Peyer's patch (tissue), 4 donors: ENCODE measurements around the gene FMN1. TPM values are rescaled to one million over a fixed set of nuclear protein-coding genes. Genes with fewer than 3 reads are reported as not detected.

Experiments used
- DNase-seq, 3 donors: peaks; one replicate each; pipeline ENCODE4 v3.0.0-alpha.2; 2017 to 2019
- H3K27ac ChIP-seq, 4 donors: fragments of 200-600 bp; sonication (generic); one replicate each; pipeline ENCODE4 v1.5.1; 2016 to 2019
- H3K27me3 ChIP-seq, 2 donors: fragments of 200-600 bp; sonication (generic); one replicate each; pipeline ENCODE4 v1.5.1; 2019
- H3K36me3 ChIP-seq, 3 donors: fragments of 200-600 bp; sonication (generic); one replicate each; pipeline ENCODE4 v1.5.1; 2016 to 2019
- H3K4me1 ChIP-seq, 4 donors: fragments of 200-600 bp; sonication (generic); one replicate each; pipeline ENCODE4 v1.5.1; 2016 to 2019
- H3K4me3 ChIP-seq, 4 donors: fragments of 200-600 bp; sonication (generic); 1 replicate in 3 of 4; 2 replicates in 1 of 4; pipeline ENCODE4 v1.5.1; 2016 to 2019; ENCODE audit warnings: mild to moderate bottlenecking in 1 of 4
- H3K9me3 ChIP-seq, 4 donors: fragments of 200-600 bp; sonication (generic); one replicate each; pipeline ENCODE4 v1.5.1; 2016 to 2019; ENCODE audit warnings: mild to moderate bottlenecking in 1 of 4
- POLR2A ChIP-seq, 2 donors: fragments of 450-650 bp; IDR thresholded peaks; one replicate each; pipeline ENCODE4 v1.5.1; 2017; ENCODE audit warnings: antibody characterized with exemption in 2 of 2, mild to moderate bottlenecking in 2 of 2, moderate library complexity in 2 of 2
- total RNA-seq, 4 donors: library from RNA; depleted of rRNA; stranded (reverse); fragments of >200 nt; gene quantifications; one replicate each; pipeline ENCODE4 v1.1.0, GENCODE V29; 2016
- TF ChIP-seq, protein P1 (sequence below), 6 experiments: fragments of 450-650 bp in 4 of 6; fragments of 200-600 bp in 2 of 6; sonication (generic) in 1 of 6; IDR thresholded peaks; one replicate each; pipeline ENCODE4 v1.5.1; 2017 to 2019; ENCODE audit warnings: antibody characterized with exemption in 6 of 6, mild to moderate bottlenecking in 3 of 6, moderate library complexity in 1 of 6

The FMN1 gene
- total RNA-seq, 4 donors from 2014 or later: 15.4 to 57.8 (median 29.1) TPM

GRCh38 chr15:32936283-32936918, 258.1 kb downstream of the FMN1 start:
- Histone ChIP-seq H3K4me3 (no peak overlapping the region), H3K36me3 (no peaks in the 10 kb centered on the region), H3K27me3 (no peaks in the 10 kb centered on the region), H3K27ac (no peak overlapping the region), H3K9me3 (no peaks in the 10 kb centered on the region), H3K4me1 (no peaks in the 10 kb centered on the region)
- TF ChIP-seq, protein P1, sequence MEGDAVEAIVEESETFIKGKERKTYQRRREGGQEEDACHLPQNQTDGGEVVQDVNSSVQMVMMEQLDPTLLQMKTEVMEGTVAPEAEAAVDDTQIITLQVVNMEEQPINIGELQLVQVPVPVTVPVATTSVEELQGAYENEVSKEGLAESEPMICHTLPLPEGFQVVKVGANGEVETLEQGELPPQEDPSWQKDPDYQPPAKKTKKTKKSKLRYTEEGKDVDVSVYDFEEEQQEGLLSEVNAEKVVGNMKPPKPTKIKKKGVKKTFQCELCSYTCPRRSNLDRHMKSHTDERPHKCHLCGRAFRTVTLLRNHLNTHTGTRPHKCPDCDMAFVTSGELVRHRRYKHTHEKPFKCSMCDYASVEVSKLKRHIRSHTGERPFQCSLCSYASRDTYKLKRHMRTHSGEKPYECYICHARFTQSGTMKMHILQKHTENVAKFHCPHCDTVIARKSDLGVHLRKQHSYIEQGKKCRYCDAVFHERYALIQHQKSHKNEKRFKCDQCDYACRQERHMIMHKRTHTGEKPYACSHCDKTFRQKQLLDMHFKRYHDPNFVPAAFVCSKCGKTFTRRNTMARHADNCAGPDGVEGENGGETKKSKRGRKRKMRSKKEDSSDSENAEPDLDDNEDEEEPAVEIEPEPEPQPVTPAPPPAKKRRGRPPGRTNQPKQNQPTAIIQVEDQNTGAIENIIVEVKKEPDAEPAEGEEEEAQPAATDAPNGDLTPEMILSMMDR (IDR thresholded peaks at IDR 0.05): peak in 5 of 6 experiments; percentile 31 to 47 (median 39)
- no peak for TF ChIP-seq POLR2A (IDR thresholded peaks at IDR 0.05)
- no peak for DNase-seq

DNA sequence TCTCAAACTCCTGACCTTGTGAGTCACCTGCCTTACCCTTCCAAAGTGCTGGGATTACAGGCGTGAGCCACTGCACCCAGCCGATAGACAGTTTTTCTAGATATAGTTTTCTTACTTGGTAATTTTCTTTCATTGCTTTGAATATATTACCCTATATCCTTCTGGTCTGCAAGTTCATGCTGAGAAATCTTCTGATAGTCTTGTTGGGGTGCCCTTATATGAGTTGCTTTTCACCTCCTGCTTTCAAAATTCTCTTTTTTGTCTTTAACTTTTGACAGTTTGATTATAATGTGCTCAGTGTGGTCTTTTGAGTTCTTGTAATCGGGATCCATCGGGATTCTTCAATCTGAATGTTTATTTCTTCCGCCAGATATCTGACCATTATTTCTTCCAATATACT, 259.4 kb downstream of the FMN1 start:
- no peaks in the 10 kb centered on the region for H3K9me3 ChIP-seq
- DNase-seq: no peak
- no peaks in the 10 kb centered on the region for H3K36me3 ChIP-seq
- no peak overlapping the region for H3K4me3 ChIP-seq
- no peaks in the 10 kb centered on the region for H3K4me1 ChIP-seq
- H3K27me3 ChIP-seq: no peaks in the 10 kb centered on the region
- TF ChIP-seq, protein P1 (IDR thresholded peaks at IDR 0.05): no peak
- TF ChIP-seq POLR2A (IDR thresholded peaks at IDR 0.05): no peak
- H3K27ac ChIP-seq: no peak overlapping the region

DNA sequence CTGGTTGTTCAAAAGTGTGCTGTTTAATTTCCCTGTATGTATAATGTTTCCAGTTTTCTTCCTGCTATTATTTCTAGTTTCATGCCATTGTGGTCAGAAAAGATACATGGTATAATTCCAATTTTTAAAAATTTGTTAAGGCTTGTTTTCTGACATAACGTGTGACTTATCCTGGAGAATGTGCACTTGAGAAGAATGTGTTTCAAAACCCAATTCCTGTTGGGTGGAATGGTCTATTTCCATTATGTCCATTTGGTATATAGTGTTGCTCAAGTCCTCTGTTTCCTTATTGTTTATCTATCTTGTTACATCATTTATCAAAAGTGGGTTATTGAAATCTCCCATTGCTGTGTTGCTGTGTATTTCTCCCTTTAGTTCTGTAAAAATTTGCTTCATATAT, 261.3 kb downstream of the FMN1 start:
- Histone ChIP-seq H3K27me3 (no peaks in the 10 kb centered on the region), H3K9me3 (no peaks in the 10 kb centered on the region), H3K36me3 (no peaks in the 10 kb centered on the region), H3K4me3 (no peak overlapping the region), H3K4me1 (no peaks in the 10 kb centered on the region), H3K27ac (no peak overlapping the region)
- DNase-seq: no peak
- no peak for TF ChIP-seq POLR2A (IDR thresholded peaks at IDR 0.05)
- TF ChIP-seq, protein P1 (IDR thresholded peaks at IDR 0.05): no peak

GRCh38 chr15:32928876-32929275, 265.6 kb downstream of the FMN1 start:
- Histone ChIP-seq H3K4me3 (no peak overlapping the region), H3K27me3 (no peaks in the 10 kb centered on the region), H3K27ac (no peak overlapping the region), H3K9me3 (no peaks in the 10 kb centered on the region), H3K36me3 (no peaks in the 10 kb centered on the region), H3K4me1 (no peaks in the 10 kb centered on the region)
- no peak for DNase-seq
- TF ChIP-seq POLR2A (IDR thresholded peaks at IDR 0.05): no peak
- TF ChIP-seq, protein P1 (IDR thresholded peaks at IDR 0.05): no peak

DNA sequence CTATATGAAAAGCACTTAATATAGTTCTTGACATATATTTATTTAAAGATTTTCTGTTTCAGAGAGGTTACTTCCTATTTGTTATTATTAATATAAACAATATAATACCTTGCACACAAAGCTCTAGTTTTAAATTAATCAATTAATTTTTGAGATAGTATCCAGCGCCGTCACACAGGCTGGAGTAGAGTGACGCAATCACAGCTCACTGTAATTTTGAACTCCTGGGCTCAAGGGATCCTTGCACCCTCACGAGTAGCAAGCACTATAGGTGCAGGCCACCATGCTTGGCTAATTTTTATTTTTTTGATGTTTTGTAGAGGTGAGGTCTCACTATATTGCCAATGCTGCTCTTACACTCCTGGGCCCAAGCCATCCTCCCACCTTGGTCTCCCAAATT, 267.4 kb downstream of the FMN1 start:
- no peaks in the 10 kb centered on the region for H3K9me3 ChIP-seq
- no peak overlapping the region for H3K27ac ChIP-seq
- H3K4me1 ChIP-seq: no peaks in the 10 kb centered on the region
- H3K27me3 ChIP-seq: no peaks in the 10 kb centered on the region
- no peak overlapping the region for H3K4me3 ChIP-seq
- TF ChIP-seq POLR2A (IDR thresholded peaks at IDR 0.05): no peak
- TF ChIP-seq, protein P1 (IDR thresholded peaks at IDR 0.05): no peak
- DNase-seq: no peak
- no peaks in the 10 kb centered on the region for H3K36me3 ChIP-seq

DNA sequence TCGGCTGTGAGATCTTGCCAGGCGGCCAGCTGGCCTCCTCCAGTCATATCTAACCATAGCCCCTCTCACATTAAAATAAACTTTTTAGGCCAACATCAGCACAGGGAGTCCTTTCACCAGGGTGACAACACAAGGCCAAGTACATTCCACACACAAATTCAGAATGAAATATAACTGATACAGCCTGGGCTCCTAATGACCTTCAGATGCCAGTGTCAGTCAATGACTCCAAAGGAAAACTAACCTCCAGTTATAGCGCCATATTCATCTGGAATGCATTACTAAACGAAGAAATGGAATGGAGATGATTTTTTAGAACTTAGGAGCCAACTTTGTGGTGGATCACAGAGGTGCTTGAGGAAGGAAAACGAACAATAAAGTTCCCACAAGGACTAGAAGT, 271.3 kb downstream of the FMN1 start:
- Histone ChIP-seq H3K9me3 (no peaks in the 10 kb centered on the region), H3K27ac (no peak overlapping the region), H3K36me3 (no peaks in the 10 kb centered on the region), H3K27me3 (no peaks in the 10 kb centered on the region), H3K4me3 (no peak overlapping the region), H3K4me1 (peaks cover 0 to 4% (median 0%) of the 10 kb centered on the region in 4 donors)
- TF ChIP-seq, protein P1 (IDR thresholded peaks at IDR 0.05): no peak
- no peak for TF ChIP-seq POLR2A (IDR thresholded peaks at IDR 0.05)
- no peak for DNase-seq
